ENCODE results near the gene PLEKHJ1.

DNA sequence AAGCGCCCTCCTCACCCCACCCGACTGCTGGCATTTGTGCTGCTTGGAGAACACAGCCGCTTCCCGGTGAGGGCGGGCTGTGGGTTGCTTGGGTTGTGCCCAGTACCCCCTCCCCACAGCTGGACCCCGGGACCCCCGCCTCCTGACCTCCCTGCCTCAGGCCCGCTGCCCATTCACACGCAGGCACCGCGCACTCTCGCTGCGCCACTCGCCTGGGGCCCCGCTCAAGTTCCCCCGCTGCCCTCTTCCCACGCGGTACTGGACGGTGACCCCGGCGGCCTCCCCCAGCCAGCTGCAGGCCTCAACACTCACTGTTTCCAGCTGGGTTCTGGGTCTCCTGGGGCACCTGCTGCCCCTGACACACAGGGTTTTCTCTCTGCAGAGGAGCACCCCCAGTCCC is 16.4 kb downstream of the PLEKHJ1 start:
- TF ChIP-seq, protein P1, sequence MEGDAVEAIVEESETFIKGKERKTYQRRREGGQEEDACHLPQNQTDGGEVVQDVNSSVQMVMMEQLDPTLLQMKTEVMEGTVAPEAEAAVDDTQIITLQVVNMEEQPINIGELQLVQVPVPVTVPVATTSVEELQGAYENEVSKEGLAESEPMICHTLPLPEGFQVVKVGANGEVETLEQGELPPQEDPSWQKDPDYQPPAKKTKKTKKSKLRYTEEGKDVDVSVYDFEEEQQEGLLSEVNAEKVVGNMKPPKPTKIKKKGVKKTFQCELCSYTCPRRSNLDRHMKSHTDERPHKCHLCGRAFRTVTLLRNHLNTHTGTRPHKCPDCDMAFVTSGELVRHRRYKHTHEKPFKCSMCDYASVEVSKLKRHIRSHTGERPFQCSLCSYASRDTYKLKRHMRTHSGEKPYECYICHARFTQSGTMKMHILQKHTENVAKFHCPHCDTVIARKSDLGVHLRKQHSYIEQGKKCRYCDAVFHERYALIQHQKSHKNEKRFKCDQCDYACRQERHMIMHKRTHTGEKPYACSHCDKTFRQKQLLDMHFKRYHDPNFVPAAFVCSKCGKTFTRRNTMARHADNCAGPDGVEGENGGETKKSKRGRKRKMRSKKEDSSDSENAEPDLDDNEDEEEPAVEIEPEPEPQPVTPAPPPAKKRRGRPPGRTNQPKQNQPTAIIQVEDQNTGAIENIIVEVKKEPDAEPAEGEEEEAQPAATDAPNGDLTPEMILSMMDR (IDR thresholded peaks at IDR 0.05): no peak
- no peak for TF ChIP-seq POLR2A (IDR thresholded peaks at IDR 0.05)
